OCI-LY7 (cell line): ENCODE results near the gene HSPA4L.

Experiments used
- CTCF ChIP-seq: fragments of 200-600 bp; sonication (generic); conservative IDR thresholded peaks from 2 replicates; pipeline ENCODE4 v1.5.1; 2014; ENCODE audit warnings: mild to moderate bottlenecking, antibody characterized with exemption, low read length, moderate library complexity, mixed read lengths
- EZH2phosphoT487 ChIP-seq: fragments of 200-600 bp; sonication (generic); IDR thresholded peaks from 2 replicates; pipeline ENCODE4 v1.6.1; 2018; ENCODE audit warnings: low read depth, borderline replicate concordance, mild to moderate bottlenecking, mixed run types, antibody characterized with exemption, low read length, moderate library complexity, mixed read lengths

GRCh38 chr4:127843704-127844600 is 61.8 kb downstream of the HSPA4L start:
- TF ChIP-seq CTCF: no peak
- no peak for TF ChIP-seq EZH2phosphoT487
